Measurements from ENCODE around the gene FGFR2.

FGFR2 gene

DNA sequence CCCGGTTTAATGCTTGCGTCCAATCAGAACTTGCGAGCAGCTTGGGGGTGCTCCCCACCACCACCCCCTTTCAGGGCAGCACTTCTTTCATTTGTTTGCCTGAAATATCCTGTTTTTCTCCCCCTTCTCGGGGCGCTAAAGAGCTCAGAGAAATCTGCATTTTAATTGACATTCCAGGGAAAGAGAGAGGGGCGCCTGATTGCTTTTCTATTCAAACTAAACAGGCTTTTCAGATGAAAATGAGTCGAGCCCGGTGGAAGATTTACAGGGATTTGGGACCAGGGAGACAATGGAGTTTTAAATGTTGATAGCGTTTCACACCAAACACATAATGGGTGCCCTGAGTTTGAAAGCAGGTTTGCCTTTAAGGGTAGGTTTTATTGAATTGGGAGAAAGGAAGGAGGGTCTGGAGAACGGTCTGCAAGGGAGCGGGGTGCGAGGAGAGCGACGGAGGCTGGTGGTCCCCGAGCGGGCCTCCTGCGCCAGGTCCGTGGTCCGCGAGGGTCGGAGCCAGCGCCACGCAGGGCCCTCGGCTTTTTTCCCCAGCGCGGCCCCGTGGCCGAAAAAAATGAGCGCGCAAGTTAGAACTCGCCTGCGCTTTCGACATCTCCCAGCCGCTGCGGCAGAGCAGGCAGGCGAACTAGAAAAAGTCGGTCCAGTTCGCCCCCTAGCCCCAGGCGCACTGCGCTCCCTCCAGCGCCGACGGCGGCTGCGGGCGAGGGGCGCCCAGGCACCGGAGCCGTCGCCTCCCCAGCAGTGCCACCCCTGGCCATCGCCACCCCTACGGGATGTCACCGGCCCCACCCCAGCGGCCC is 1.3 kb downstream of the FGFR2 start:
- no peak for DNase-seq (ENCODE audit: extremely low spot score)
- TF ChIP-seq, protein P1, sequence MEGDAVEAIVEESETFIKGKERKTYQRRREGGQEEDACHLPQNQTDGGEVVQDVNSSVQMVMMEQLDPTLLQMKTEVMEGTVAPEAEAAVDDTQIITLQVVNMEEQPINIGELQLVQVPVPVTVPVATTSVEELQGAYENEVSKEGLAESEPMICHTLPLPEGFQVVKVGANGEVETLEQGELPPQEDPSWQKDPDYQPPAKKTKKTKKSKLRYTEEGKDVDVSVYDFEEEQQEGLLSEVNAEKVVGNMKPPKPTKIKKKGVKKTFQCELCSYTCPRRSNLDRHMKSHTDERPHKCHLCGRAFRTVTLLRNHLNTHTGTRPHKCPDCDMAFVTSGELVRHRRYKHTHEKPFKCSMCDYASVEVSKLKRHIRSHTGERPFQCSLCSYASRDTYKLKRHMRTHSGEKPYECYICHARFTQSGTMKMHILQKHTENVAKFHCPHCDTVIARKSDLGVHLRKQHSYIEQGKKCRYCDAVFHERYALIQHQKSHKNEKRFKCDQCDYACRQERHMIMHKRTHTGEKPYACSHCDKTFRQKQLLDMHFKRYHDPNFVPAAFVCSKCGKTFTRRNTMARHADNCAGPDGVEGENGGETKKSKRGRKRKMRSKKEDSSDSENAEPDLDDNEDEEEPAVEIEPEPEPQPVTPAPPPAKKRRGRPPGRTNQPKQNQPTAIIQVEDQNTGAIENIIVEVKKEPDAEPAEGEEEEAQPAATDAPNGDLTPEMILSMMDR (IDR thresholded peaks at IDR 0.05; ENCODE audit: control extremely low read depth, extremely low read depth, low read depth, missing control alignments) = no peak
- ChIA-PET CTCF (no interaction called here), POLR2A (no interaction called here)

GRCh38 chr10:121595806-121596688 is 2.2 kb downstream of the FGFR2 start:
- CTCF ChIA-PET = no interaction called here

GRCh38 chr10:121595351-121595805 is 2.9 kb downstream of the FGFR2 start:
- ChIA-PET CTCF (no interaction called here), POLR2A (no interaction called here)
- TF ChIP-seq, protein P1 (IDR thresholded peaks at IDR 0.05; ENCODE audit: control extremely low read depth, extremely low read depth, low read depth, missing control alignments) = no peak
- no peak for DNase-seq (ENCODE audit: extremely low spot score)

More at GRCh38 chr10:121595806-121596688, 2.2 kb downstream of the FGFR2 start:
- TF ChIP-seq, protein P1 (IDR thresholded peaks at IDR 0.05; ENCODE audit: control extremely low read depth, extremely low read depth, low read depth, missing control alignments) = no peak
- no peak for DNase-seq (ENCODE audit: extremely low spot score)
- POLR2A ChIA-PET = no interaction called here

DNA sequence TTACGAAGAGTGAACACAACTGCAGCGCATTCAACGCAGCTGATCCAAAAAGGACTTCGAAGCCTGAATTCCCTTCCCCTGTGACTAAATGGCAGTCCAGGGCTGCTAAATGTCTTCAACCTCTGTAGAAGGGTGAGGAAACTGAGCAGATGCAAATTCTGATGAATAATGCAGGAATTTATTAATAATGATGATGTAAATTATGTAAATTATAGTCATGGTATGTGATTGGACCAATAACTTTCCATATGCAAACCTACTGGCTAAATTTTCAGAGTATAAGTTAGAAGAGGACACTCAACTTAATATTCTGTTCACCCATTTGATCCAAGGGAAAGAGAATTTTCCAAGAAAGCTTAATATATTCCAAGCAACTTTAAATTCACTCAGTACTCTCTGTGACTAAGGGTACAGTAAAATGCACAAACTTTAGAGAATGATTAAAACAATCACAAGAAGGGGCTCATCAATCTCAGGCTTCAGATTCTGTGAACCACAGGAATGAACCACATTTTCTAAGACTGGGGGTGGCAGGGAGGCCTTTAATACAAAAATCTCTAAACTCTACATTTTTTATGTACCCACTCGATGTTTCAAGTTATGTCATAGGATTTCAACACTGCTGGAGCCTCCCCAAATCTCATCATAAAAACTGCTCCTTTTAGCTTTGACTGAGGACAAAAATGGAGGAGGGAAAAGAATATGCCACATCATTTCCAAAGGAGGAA is 3.5 kb downstream of the FGFR2 start:
- CTCF ChIA-PET = no interaction called here
- TF ChIP-seq, protein P1 (IDR thresholded peaks at IDR 0.05; ENCODE audit: control extremely low read depth, extremely low read depth, low read depth, missing control alignments) = no peak
- no peak for DNase-seq (ENCODE audit: extremely low spot score)
- POLR2A ChIA-PET = no interaction called here

- TF ChIP-seq, protein P1 (IDR thresholded peaks at IDR 0.05; ENCODE audit: control extremely low read depth, extremely low read depth, low read depth, missing control alignments) = no peak
- CTCF ChIA-PET = interaction anchor here (1.1 kb wide), 1 partner anchor 541 kb away, joined by 3 read pairs; no protein-coding TSS in a partner anchor
- no peak for DNase-seq (ENCODE audit: extremely low spot score)
- POLR2A ChIA-PET = no interaction called here
These were observed 4.2 kb downstream of the FGFR2 start for GRCh38 chr10:121594076-121594475.
